Neural cell (in vitro differentiated cells): Measurements from ENCODE around the gene UBE3A.

Experiments
- EP300 ChIP-seq: fragments of 450-650 bp; conservative IDR thresholded peaks from 2 replicates; pipeline ENCODE4 v1.6.1; 2014; ENCODE audit warnings: antibody characterized with exemption, mild to moderate bottlenecking, moderate library complexity; ENCODE audit not compliant: poor library complexity, severe bottlenecking
- EZH2 ChIP-seq: fragments of 200-600, 300-800 bp; shearing (Covaris generic), sonication (generic); IDR thresholded peaks from 2 replicates; pipeline ENCODE4 v1.6.1; 2014; ENCODE audit warnings: antibody characterized with exemption, low read length, borderline replicate concordance, mild to moderate bottlenecking; ENCODE audit not compliant: insufficient read depth, poor library complexity, severe bottlenecking
- POLR2AphosphoS5 ChIP-seq: IDR thresholded peaks from 2 replicates; pipeline ENCODE4 v1.6.1; 2012
- RAD21 ChIP-seq: fragments of 450-650 bp; conservative IDR thresholded peaks from 2 replicates; pipeline ENCODE4 v1.6.1; 2014; ENCODE audit warnings: antibody characterized with exemption, mild to moderate bottlenecking, moderate library complexity
- SMC3 ChIP-seq: fragments of 450-650 bp; conservative IDR thresholded peaks from 2 replicates; pipeline ENCODE4 v1.6.1; 2014; ENCODE audit warnings: antibody characterized with exemption, mild to moderate bottlenecking, moderate library complexity; ENCODE audit not compliant: poor library complexity
- TF ChIP-seq, protein P1 (sequence below): fragments of 450-650 bp; IDR thresholded peaks from 2 replicates; pipeline ENCODE4 v1.5.1; 2014; ENCODE audit warnings: antibody characterized with exemption, mild to moderate bottlenecking, moderate library complexity; ENCODE audit not compliant: poor library complexity, severe bottlenecking

DNA sequence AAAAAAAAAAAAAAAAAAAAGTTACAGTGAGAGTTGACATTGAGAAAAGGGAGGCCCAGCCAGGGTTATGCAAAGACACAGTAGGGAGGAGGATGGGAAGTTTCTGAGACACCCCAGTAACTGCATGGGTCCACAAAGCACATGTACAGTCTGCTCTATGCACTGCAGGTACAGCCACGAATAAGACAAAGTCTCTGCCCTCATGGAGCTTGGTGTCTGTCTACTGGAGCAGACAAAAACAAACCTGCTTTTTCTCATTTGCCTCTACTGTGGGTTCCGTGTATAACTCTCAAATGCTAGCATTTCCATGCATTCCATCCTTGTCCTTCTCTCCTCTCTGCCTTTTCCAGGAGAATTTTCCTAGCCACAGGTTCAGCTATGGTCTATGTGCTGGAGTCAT, 107.4 kb downstream of the UBE3A start:
- TF ChIP-seq, protein P1, sequence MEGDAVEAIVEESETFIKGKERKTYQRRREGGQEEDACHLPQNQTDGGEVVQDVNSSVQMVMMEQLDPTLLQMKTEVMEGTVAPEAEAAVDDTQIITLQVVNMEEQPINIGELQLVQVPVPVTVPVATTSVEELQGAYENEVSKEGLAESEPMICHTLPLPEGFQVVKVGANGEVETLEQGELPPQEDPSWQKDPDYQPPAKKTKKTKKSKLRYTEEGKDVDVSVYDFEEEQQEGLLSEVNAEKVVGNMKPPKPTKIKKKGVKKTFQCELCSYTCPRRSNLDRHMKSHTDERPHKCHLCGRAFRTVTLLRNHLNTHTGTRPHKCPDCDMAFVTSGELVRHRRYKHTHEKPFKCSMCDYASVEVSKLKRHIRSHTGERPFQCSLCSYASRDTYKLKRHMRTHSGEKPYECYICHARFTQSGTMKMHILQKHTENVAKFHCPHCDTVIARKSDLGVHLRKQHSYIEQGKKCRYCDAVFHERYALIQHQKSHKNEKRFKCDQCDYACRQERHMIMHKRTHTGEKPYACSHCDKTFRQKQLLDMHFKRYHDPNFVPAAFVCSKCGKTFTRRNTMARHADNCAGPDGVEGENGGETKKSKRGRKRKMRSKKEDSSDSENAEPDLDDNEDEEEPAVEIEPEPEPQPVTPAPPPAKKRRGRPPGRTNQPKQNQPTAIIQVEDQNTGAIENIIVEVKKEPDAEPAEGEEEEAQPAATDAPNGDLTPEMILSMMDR = no peak
- no peak for TF ChIP-seq EP300
- no peak for TF ChIP-seq RAD21
- TF ChIP-seq POLR2AphosphoS5 = no peak
- TF ChIP-seq SMC3 = no peak
- no peak for TF ChIP-seq EZH2
